ENCODE data around the gene SLC44A3. TPM values are rescaled to one million over a fixed set of nuclear protein-coding genes. Genes with fewer than 3 reads are reported as not detected.

The SLC44A3 gene
- total and polyA plus RNA-seq, 2 experiments from 2014 or later, result 2.9 to 4.5 TPM

DNA sequence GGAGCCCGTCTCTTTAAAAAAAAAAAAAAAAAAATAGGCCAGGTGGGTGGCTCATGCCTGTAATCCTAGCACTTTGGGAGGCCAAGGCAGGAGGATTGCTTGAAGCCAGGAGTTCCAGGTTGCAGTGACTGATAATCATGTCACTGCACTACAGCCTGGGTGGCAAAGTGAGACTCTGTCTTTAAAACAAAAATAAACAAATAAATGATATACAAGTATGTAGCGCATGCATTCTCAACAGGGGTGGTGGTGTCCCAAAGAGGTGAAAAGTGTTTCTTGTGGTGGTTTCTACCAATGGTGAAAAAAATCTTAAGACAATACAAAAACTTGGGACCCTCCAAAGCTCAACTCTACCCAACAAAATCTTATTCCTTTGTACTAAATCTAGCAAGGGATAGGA, 88.8 kb downstream of the SLC44A3 start:
- no peak for DNase-seq (ENCODE audit: low spot score)
- Mint-ChIP-seq H3K36me3 (ENCODE audit: low read depth) (peaks cover 40% of the 10 kb centered on the region), H3K4me1 (peaks cover 50% of the 10 kb centered on the region), H3K27me3 (ENCODE audit: insufficient read depth, low read depth, poor library complexity) (peaks cover 3% of the 10 kb centered on the region), H3K9me3 (no peaks in the 10 kb centered on the region), H3K4me3 (no peak overlapping the region; the same call in 2 of the 3 replicates), H3K27ac (no peak overlapping the region)
- no peaks in the 10 kb centered on the region for H3F3A ChIP-seq (replicated peaks; ENCODE audit: low read depth)
- TF ChIP-seq, protein P1, sequence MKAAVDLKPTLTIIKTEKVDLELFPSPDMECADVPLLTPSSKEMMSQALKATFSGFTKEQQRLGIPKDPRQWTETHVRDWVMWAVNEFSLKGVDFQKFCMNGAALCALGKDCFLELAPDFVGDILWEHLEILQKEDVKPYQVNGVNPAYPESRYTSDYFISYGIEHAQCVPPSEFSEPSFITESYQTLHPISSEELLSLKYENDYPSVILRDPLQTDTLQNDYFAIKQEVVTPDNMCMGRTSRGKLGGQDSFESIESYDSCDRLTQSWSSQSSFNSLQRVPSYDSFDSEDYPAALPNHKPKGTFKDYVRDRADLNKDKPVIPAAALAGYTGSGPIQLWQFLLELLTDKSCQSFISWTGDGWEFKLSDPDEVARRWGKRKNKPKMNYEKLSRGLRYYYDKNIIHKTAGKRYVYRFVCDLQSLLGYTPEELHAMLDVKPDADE (IDR thresholded peaks at IDR 0.05), result no peak
- TF ChIP-seq STAT1 (IDR thresholded peaks at IDR 0.05; ENCODE audit: unreplicated experiment), result no peak
- TF ChIP-seq ZNF331 (CRISPR knock-in tag; IDR thresholded peaks at IDR 0.05; ENCODE audit: low read depth), result no peak
- TF ChIP-seq CREB1 (CRISPR knock-in tag; IDR thresholded peaks at IDR 0.05; ENCODE audit: low read depth), result no peak
- TF ChIP-seq POLR2AphosphoS5 (IDR thresholded peaks at IDR 0.05; ENCODE audit: low read depth), result no peak
- TF ChIP-seq NANOG (IDR thresholded peaks at IDR 0.05; ENCODE audit: borderline replicate concordance), result no peak
- TF ChIP-seq EZH2phosphoT487 (IDR thresholded peaks at IDR 0.05; ENCODE audit: unreplicated experiment), result no peak
- TF ChIP-seq EZH2 (IDR thresholded peaks at IDR 0.05; ENCODE audit: low read depth, unreplicated experiment), result no peak
- TF ChIP-seq, protein P2, sequence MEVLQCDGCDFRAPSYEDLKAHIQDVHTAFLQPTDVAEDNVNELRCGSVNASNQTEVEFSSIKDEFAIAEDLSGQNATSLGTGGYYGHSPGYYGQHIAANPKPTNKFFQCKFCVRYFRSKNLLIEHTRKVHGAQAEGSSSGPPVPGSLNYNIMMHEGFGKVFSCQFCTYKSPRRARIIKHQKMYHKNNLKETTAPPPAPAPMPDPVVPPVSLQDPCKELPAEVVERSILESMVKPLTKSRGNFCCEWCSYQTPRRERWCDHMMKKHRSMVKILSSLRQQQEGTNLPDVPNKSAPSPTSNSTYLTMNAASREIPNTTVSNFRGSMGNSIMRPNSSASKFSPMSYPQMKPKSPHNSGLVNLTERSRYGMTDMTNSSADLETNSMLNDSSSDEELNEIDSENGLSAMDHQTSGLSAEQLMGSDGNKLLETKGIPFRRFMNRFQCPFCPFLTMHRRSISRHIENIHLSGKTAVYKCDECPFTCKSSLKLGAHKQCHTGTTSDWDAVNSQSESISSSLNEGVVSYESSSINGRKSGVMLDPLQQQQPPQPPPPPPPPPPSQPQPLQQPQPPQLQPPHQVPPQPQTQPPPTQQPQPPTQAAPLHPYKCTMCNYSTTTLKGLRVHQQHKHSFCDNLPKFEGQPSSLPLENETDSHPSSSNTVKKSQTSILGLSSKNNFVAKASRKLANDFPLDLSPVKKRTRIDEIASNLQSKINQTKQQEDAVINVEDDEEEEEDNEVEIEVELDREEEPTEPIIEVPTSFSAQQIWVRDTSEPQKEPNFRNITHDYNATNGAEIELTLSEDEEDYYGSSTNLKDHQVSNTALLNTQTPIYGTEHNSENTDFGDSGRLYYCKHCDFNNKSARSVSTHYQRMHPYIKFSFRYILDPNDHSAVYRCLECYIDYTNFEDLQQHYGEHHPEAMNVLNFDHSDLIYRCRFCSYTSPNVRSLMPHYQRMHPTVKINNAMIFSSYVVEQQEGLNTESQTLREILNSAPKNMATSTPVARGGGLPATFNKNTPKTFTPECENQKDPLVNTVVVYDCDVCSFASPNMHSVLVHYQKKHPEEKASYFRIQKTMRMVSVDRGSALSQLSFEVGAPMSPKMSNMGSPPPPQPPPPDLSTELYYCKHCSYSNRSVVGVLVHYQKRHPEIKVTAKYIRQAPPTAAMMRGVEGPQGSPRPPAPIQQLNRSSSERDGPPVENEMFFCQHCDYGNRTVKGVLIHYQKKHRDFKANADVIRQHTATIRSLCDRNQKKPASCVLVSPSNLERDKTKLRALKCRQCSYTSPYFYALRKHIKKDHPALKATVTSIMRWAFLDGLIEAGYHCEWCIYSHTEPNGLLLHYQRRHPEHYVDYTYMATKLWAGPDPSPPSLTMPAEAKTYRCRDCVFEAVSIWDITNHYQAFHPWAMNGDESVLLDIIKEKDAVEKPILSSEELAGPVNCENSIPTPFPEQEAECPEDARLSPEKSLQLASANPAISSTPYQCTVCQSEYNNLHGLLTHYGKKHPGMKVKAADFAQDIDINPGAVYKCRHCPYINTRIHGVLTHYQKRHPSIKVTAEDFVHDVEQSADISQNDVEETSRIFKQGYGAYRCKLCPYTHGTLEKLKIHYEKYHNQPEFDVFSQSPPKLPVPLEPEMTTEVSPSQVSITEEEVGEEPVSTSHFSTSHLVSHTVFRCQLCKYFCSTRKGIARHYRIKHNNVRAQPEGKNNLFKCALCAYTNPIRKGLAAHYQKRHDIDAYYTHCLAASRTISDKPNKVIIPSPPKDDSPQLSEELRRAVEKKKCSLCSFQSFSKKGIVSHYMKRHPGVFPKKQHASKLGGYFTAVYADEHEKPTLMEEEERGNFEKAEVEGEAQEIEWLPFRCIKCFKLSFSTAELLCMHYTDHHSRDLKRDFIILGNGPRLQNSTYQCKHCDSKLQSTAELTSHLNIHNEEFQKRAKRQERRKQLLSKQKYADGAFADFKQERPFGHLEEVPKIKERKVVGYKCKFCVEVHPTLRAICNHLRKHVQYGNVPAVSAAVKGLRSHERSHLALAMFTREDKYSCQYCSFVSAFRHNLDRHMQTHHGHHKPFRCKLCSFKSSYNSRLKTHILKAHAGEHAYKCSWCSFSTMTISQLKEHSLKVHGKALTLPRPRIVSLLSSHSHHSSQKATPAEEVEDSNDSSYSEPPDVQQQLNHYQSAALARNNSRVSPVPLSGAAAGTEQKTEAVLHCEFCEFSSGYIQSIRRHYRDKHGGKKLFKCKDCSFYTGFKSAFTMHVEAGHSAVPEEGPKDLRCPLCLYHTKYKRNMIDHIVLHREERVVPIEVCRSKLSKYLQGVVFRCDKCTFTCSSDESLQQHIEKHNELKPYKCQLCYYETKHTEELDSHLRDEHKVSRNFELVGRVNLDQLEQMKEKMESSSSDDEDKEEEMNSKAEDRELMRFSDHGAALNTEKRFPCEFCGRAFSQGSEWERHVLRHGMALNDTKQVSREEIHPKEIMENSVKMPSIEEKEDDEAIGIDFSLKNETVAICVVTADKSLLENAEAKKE (CRISPR knock-in tag; IDR thresholded peaks at IDR 0.05), result no peak
- TF ChIP-seq, protein P3, sequence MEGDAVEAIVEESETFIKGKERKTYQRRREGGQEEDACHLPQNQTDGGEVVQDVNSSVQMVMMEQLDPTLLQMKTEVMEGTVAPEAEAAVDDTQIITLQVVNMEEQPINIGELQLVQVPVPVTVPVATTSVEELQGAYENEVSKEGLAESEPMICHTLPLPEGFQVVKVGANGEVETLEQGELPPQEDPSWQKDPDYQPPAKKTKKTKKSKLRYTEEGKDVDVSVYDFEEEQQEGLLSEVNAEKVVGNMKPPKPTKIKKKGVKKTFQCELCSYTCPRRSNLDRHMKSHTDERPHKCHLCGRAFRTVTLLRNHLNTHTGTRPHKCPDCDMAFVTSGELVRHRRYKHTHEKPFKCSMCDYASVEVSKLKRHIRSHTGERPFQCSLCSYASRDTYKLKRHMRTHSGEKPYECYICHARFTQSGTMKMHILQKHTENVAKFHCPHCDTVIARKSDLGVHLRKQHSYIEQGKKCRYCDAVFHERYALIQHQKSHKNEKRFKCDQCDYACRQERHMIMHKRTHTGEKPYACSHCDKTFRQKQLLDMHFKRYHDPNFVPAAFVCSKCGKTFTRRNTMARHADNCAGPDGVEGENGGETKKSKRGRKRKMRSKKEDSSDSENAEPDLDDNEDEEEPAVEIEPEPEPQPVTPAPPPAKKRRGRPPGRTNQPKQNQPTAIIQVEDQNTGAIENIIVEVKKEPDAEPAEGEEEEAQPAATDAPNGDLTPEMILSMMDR (conservative IDR thresholded peaks at IDR 0.05; ENCODE audit: low read depth in 2 of 2), result no peak
- TF ChIP-seq JUNB (IDR thresholded peaks at IDR 0.05; ENCODE audit: unreplicated experiment), result no peak
- TF ChIP-seq, protein P4, sequence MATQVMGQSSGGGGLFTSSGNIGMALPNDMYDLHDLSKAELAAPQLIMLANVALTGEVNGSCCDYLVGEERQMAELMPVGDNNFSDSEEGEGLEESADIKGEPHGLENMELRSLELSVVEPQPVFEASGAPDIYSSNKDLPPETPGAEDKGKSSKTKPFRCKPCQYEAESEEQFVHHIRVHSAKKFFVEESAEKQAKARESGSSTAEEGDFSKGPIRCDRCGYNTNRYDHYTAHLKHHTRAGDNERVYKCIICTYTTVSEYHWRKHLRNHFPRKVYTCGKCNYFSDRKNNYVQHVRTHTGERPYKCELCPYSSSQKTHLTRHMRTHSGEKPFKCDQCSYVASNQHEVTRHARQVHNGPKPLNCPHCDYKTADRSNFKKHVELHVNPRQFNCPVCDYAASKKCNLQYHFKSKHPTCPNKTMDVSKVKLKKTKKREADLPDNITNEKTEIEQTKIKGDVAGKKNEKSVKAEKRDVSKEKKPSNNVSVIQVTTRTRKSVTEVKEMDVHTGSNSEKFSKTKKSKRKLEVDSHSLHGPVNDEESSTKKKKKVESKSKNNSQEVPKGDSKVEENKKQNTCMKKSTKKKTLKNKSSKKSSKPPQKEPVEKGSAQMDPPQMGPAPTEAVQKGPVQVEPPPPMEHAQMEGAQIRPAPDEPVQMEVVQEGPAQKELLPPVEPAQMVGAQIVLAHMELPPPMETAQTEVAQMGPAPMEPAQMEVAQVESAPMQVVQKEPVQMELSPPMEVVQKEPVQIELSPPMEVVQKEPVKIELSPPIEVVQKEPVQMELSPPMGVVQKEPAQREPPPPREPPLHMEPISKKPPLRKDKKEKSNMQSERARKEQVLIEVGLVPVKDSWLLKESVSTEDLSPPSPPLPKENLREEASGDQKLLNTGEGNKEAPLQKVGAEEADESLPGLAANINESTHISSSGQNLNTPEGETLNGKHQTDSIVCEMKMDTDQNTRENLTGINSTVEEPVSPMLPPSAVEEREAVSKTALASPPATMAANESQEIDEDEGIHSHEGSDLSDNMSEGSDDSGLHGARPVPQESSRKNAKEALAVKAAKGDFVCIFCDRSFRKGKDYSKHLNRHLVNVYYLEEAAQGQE (IDR thresholded peaks at IDR 0.05; ENCODE audit: unreplicated experiment), result no peak
- TF ChIP-seq ZNF114 (CRISPR knock-in tag; IDR thresholded peaks at IDR 0.05), result no peak
- H3K27ac ChIP-seq (ENCODE audit: low read depth), result peak overlapping the region; percentile 41; the same call in 1 of the 2 replicates
- H3K4me2 ChIP-seq, result peak overlapping the region; percentile 73; the same call in 1 of the 2 replicates
- no peaks in the 10 kb centered on the region for H3K36me3 ChIP-seq (ENCODE audit: insufficient read depth)
- no peaks in the 10 kb centered on the region for H3K9me2 ChIP-seq (ENCODE audit: insufficient read depth)
- H3K4me1 ChIP-seq (ENCODE audit: insufficient read depth), result peaks cover 66% of the 10 kb centered on the region
- peaks cover 100% of the 10 kb centered on the region for H3K79me2 ChIP-seq (replicated peaks; ENCODE audit: insufficient read depth)
- peaks cover 95% of the 10 kb centered on the region for H4K20me1 ChIP-seq (replicated peaks; ENCODE audit: insufficient read depth)
- H2AFZ ChIP-seq, result no peak overlapping the region
- H3K4me3 ChIP-seq, result no peak overlapping the region
- no peaks in the 10 kb centered on the region for H3K27me3 ChIP-seq (ENCODE audit: insufficient read depth)
- ATAC-seq, result no peak

Data from GM23338 (cell line).